GM12878 (cell line): Measurements from ENCODE around the gene ARHGEF26.

Source experiments
- HDAC2 ChIP-seq: fragments of 200-600 bp; sonication (generic); IDR thresholded peaks from 2 replicates; pipeline ENCODE4 v1.6.1; 2017
- MEF2A ChIP-seq: IDR thresholded peaks from 2 replicates; pipeline ENCODE4 v1.6.1; 2011; ENCODE audit warnings: low read depth, mild to moderate bottlenecking, low read length, moderate library complexity; ENCODE audit not compliant: insufficient read depth
- NRF1 ChIP-seq: conservative IDR thresholded peaks from 2 replicates; pipeline ENCODE4 v1.6.1; 2011; ENCODE audit warnings: mild to moderate bottlenecking, low read depth, low read length, improper control_type of control experiment
- POLR2A ChIP-seq: IDR thresholded peaks from 2 replicates; pipeline ENCODE4 v1.6.1; 2011; ENCODE audit warnings: low read depth, mild to moderate bottlenecking, low read length
- POLR2AphosphoS5 ChIP-seq: IDR thresholded peaks from 2 replicates; pipeline ENCODE4 v1.6.1; 2011; ENCODE audit warnings: mild to moderate bottlenecking, low read length, inconsistent platforms
- SIN3A ChIP-seq: IDR thresholded peaks from 2 replicates; pipeline ENCODE4 v1.6.1; 2012; ENCODE audit warnings: low read depth, low read length, improper control_type of control experiment
- STAT1 ChIP-seq: fragments of 450-650 bp; conservative IDR thresholded peaks from 2 replicates; pipeline ENCODE4 v1.6.1; 2014; ENCODE audit warnings: antibody characterized with exemption, mild to moderate bottlenecking
- TF ChIP-seq, protein P1 (sequence below), 3 experiments: IDR thresholded peaks in 2 of 3; conservative IDR thresholded peaks in 1 of 3; 2 replicates each; pipeline ENCODE4 v1.5.1; 2011; ENCODE audit warnings: low read depth in 3 of 3, low read length in 3 of 3, mild to moderate bottlenecking in 3 of 3, control low read depth in 2 of 3, moderate library complexity in 2 of 3, inconsistent platforms in 1 of 3, mixed read lengths in 1 of 3; ENCODE audit not compliant: control insufficient read depth in 2 of 3, insufficient read depth in 1 of 3; ENCODE audit errors: extremely low read depth in 1 of 3
- TF ChIP-seq, protein P2 (sequence below): IDR thresholded peaks from 2 replicates; pipeline ENCODE4 v1.6.1; 2012; ENCODE audit warnings: low read depth, low read length, improper control_type of control experiment

DNA sequence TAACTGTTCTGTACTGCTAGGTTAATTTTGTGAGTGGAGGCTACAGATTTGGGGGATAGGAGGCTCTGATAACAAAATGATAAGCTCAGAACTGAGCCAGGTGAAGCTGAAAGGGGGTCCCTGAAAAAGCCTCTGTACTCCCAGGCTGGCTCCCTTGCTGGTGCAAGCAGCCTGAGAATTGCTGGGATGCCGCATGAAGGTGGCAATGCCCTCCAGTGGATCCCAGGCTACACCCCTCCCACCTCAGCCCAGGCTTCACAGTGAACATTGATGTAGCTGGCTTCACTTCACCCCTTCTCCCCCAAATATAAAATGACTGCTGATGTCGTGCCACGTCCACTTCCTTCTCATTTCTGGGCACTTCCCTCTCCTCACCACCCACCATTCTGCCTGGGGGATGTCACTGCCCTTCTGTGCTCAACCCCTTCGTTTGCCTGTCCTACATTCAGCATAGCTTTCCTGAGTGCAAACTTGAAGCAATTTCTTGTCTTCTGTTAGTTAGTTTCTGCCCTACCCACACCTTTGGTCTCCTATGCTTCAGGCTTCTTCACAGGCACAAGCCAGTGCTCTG is 9.7 kb upstream of the ARHGEF26 start:
- TF ChIP-seq, protein P1, sequence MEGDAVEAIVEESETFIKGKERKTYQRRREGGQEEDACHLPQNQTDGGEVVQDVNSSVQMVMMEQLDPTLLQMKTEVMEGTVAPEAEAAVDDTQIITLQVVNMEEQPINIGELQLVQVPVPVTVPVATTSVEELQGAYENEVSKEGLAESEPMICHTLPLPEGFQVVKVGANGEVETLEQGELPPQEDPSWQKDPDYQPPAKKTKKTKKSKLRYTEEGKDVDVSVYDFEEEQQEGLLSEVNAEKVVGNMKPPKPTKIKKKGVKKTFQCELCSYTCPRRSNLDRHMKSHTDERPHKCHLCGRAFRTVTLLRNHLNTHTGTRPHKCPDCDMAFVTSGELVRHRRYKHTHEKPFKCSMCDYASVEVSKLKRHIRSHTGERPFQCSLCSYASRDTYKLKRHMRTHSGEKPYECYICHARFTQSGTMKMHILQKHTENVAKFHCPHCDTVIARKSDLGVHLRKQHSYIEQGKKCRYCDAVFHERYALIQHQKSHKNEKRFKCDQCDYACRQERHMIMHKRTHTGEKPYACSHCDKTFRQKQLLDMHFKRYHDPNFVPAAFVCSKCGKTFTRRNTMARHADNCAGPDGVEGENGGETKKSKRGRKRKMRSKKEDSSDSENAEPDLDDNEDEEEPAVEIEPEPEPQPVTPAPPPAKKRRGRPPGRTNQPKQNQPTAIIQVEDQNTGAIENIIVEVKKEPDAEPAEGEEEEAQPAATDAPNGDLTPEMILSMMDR (IDR thresholded peaks at IDR 0.05 in 2 of 3, conservative IDR thresholded peaks at IDR 0.05 in 1 of 3; ENCODE audit: control insufficient read depth in 2 of 3, extremely low read depth in 1 of 3, insufficient read depth in 1 of 3, low read depth in 3 of 3, low read length in 3 of 3): no peak
- TF ChIP-seq SIN3A (no peak), POLR2AphosphoS5 (no peak), POLR2A (no peak), STAT1 (no peak), MEF2A (no peak), NRF1 (no peak), HDAC2 (no peak)
- TF ChIP-seq, protein P2, sequence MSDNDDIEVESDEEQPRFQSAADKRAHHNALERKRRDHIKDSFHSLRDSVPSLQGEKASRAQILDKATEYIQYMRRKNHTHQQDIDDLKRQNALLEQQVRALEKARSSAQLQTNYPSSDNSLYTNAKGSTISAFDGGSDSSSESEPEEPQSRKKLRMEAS: no peak
